Measurements from ENCODE around the gene COLGALT1.
"Not testable (repeated sequence)": the region's sequence is repeated elsewhere in the genome, so short reads cannot be mapped to it uniquely, and the experiment has no call there.

The COLGALT1 gene

DNA sequence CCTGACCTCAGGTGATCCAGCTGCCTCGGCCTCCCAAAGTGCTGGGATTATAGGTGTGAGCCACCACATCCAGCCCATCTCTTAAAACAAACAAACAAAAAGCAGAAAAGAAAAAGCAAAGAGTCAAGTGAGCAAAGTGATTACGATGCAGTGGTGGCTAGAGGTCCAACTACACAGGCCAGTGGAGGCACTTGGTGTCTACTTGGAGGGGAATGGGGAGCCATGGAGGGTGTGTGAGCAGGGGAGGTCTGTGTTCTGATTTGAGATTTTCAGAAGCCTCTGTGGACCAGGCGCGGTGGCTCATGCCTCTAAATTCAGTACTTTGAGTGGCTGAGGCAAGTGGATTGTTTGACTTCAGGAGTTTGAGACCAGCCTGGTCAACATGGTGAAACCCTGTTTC lies 6.6 kb downstream of the COLGALT1 start:
- no peak for DNase-seq (ENCODE audit: low spot score)

DNA sequence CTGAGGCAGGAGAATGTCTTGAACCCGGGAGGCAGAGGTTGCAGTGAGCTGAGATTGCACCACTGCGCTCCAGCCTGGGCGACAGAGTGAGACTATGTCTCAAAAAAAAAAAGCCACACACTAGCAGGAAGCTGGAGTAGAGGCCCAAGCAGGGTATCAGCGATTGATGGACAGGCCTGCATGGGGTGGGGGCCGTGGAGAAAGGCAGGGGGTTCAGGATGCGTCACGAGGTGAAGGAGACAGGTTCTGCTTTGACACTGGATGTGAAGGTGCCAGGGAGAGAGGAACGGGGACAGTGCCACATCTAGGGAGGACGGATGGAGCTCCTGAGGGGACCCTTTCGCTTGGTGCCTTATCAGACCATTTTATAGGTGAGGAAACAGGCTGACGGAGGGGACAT lies 7.1 kb downstream of the COLGALT1 start:
- DNase-seq (ENCODE audit: low spot score): no peak

DNA sequence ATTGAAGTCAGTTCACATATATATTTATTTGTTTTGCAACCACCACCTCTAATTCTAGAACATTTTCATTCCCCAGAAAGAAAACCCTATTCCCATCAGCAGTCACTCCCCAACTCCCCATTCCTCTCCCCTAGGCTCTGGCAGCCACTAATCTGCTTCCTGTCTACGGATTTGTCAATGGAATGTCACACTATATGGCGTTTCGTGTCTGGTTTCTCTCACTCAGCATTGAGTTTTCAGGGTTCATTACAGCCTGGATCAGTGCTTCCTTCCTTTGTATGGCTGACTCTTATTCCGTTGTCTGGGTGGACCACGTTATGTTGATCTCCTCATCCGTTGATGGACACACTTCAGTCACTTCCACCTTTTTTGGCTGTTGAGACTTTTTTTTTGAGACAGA lies 9.3 kb downstream of the COLGALT1 start:
- DNase-seq (ENCODE audit: low spot score): no peak

- no peak for DNase-seq (ENCODE audit: low spot score)
These were observed 10.2 kb downstream of the COLGALT1 start for GRCh38 chr19:17565611-17566010.

- DNase-seq (ENCODE audit: low spot score): no peak
These were observed 12.5 kb downstream of the COLGALT1 start for GRCh38 chr19:17567940-17568339.

- not testable (repeated sequence) for DNase-seq (ENCODE audit: low spot score)
These were observed 14.8 kb downstream of the COLGALT1 start for GRCh38 chr19:17570291-17570690.

GRCh38 chr19:17570791-17571190 lies 15.3 kb downstream of the COLGALT1 start:
- DNase-seq (ENCODE audit: low spot score): no peak

- no peak for DNase-seq (ENCODE audit: low spot score)
These were observed 17.2 kb downstream of the COLGALT1 start for GRCh38 chr19:17572638-17573037.

GRCh38 chr19:17575871-17576757 lies 20.7 kb downstream of the COLGALT1 start:
- DNase-seq (ENCODE audit: low spot score): peak; percentile 37

GRCh38 chr19:17576758-17577456 lies 21.5 kb downstream of the COLGALT1 start:
- peak; percentile 84 for DNase-seq (ENCODE audit: low spot score)

- DNase-seq (ENCODE audit: low spot score): no peak
These were observed 22.1 kb downstream of the COLGALT1 start for GRCh38 chr19:17577457-17578097.

GRCh38 chr19:17579661-17580244 lies 24.3 kb downstream of the COLGALT1 start:
- DNase-seq (ENCODE audit: low spot score): peak; percentile 90

DNA sequence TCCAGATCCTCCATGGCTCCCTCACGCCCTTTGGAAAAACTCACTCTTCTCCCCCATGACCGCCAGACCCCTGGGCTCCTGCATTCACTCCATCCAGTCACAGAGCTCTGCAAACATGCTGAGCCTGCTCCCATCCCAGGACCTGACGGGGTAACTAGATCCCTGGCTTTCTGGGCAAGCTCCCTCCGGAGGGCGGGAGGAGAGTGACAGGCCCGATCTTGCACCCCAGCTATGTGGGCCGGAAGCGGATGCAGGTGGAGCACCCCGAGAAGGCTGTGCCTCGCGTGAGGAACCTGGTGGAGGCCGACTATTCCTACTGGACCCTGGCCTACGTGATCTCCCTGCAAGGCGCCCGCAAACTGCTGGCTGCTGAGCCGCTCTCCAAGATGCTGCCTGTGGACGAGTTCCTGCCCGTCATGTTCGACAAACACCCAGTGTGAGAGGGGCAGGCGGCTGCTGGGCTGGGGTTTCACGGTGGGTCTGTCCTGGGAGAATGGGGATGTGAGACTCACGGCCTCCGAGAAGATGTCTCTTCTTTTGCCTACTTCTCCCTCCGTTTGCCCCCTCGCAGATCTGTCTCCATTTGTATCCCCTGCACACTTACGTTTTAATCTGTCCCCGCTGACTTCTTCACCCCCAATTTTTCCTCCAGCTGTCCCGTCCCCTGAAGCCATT lies 25.2 kb downstream of the COLGALT1 start:
- no peak for DNase-seq (ENCODE audit: low spot score)

DNA sequence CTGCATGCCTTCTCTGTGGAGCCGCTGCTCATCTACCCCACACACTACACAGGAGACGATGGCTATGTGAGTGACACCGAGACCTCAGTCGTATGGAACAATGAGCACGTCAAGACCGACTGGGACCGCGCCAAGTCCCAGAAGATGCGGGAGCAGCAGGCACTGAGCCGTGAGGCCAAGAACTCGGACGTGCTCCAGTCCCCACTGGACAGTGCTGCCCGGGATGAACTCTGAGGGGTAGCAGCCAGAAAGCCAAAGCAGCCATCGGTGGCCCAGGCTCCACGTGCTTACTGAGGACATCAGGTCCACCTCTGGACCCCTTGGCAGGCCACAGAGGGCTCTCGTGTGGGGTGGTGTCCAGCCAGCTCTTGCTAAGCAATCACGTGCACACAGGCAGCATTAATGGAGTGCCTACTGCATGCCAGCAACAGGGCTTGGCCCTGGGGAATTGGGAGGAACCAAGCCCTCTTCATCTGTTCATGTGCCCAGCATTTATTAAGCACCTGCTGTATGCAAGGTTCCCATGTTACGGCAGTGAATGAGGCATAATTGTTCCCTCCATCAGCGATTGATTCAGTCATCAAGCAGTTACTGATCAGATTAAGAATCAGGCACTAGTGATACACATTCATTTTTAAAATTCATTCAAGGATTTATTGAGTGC lies 25.9 kb downstream of the COLGALT1 start:
- DNase-seq (ENCODE audit: low spot score): no peak

GRCh38 chr19:17582613-17583012 lies 27.2 kb downstream of the COLGALT1 start:
- no peak for DNase-seq (ENCODE audit: low spot score)

DNA sequence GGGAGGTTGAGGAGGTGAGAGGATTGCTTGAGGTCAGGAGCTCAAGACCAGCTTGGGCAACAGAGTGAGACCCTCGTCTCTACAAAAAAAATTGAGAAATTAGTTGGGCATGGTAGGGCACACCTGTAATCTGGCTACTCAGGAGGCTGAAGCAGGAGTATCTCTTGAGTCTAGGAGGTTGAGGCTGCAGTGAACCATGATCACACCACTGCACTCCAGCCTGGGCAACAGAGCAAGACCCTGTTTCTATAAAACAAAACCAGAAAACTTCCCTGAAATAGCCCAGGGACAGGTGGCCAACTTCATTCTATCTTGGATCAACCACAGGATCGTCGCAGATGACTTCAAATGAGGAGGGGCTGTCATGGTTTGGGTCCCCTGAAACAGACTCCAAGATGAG lies 28.7 kb downstream of the COLGALT1 start:
- DNase-seq (ENCODE audit: low spot score): no peak

DNA sequence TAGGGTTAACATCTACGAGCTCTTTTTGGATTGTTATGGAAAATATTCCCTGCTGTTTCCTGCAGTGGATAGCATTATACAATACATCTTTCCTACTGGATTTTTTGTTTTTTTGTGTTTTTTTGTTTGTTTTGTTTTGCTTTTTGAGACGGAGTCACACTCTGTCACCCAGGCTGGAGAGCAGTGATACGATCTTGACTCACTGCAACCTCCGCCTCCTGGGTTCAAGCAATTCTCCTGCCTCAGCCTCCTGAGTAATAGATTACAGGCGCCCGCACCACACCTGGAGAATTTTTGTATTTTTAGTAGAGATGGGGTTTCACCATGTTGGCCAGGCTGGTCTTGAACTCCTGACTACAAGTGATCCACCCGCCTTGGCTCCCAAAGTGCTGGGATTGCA lies 29.9 kb downstream of the COLGALT1 start:
- DNase-seq (ENCODE audit: low spot score): not testable (repeated sequence)

- DNase-seq (ENCODE audit: low spot score): no peak
These were observed 35.4 kb downstream of the COLGALT1 start for GRCh38 chr19:17590866-17591265.

DNA sequence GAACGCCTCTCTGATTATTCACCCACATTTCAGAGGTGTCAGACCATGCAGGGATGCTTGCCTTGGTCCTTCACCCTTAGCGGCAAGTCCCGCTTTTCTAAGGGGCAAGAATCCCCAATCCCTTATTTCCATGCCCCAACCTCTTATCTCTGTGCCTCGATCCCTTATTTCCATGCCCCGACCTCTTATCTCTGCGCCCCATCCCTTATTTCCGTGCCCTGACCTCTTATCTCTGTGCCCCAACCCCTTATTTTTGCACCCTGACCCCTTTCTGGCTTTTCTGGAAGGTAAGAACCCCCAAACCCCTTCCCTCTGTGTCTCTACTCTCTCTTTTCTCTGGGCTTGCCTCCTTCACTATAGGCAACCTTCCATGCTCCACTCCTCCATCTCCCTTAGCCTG lies 38.8 kb downstream of the COLGALT1 start:
- DNase-seq (ENCODE audit: low spot score): not testable (repeated sequence)

- DNase-seq (ENCODE audit: low spot score): not testable (repeated sequence)
These were observed 42.6 kb downstream of the COLGALT1 start for GRCh38 chr19:17598063-17598462.

DNA sequence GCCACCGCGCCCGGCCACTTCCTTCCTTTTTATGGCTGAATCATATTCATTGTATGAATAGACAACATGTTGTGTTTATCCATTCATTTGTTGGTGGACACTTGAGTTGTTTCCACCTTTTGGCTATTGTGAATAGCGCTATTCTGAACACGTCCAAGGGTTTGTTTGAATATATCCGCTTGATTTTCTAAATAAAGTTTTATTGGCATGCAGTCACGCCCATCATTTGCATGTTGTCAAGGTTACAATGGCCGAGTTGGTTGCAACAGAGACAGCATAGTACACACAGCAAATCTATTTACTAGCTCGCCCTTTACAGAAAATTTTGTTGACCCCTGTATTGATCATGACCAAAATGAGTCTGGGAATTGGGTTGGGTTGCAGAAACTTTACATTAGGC lies 43.5 kb downstream of the COLGALT1 start:
- no peak for DNase-seq (ENCODE audit: low spot score)
